ENCODE data around the gene STXBP6. TPM values are rescaled to one million over a fixed set of nuclear protein-coding genes. Genes with fewer than 3 reads are reported as not detected.

The STXBP6 gene
- total and polyA plus RNA-seq, 10 of the 15 experiments (the other 5 are each of a cell fraction or from before 2014, with no cell fraction given), result 1.2 to 47.3 (median 1.9) TPM

GRCh38 chr14:24853446-24853845 lies 196.5 kb downstream of the STXBP6 start:
- ChIA-PET SMC1A (ENCODE audit: uncharacterized antibody, unreplicated experiment) (interaction anchor here (1.9 to 2.3 kb wide), 3 partner anchors 23 to 126 kb away, joined by 5 to 7 read pairs (median 7); no protein-coding TSS in a partner anchor), CTCF (no interaction called here), RAD21 (ENCODE audit: unreplicated experiment) (interaction anchor here (1.1 kb wide), 1 partner anchor 280 kb away, joined by 3 read pairs; no protein-coding TSS in a partner anchor), POLR2A (no interaction called here)
- Histone ChIP-seq H3K9me3 (replicated peaks; ENCODE audit: control insufficient read depth, insufficient read depth, low read length) (no peaks in the 10 kb centered on the region), H3K4me1 (ENCODE audit: control insufficient read depth, insufficient read depth, low read length) (no peaks in the 10 kb centered on the region), H4K20me1 (ENCODE audit: control insufficient read depth, insufficient read depth) (no peaks in the 10 kb centered on the region), H3K4me2 (ENCODE audit: control insufficient read depth, insufficient read depth) (no peak overlapping the region), H3K9ac (ENCODE audit: control insufficient read depth, insufficient read depth, low read length) (no peak overlapping the region), H2AFZ (ENCODE audit: control insufficient read depth, low read depth, low read length) (no peak overlapping the region), H3K79me2 (ENCODE audit: control insufficient read depth, insufficient read depth, low read length) (no peaks in the 10 kb centered on the region), H3K36me3 (ENCODE audit: control insufficient read depth in 2 of 2, insufficient read depth in 2 of 2, low read length in 1 of 2) (peaks cover 0 to 2% of the 10 kb centered on the region in 2 experiments; a peak in 1 of 4 replicates), H3K4me3 (no peak overlapping the region), H3K27me3 (replicated peaks in 1 of 2; ENCODE audit: control insufficient read depth in 2 of 2, insufficient read depth in 2 of 2, low read length in 1 of 2) (no peaks in the 10 kb centered on the region), H3K27ac (ENCODE audit: control insufficient read depth, insufficient read depth) (no peak overlapping the region)
- BruUV-seq (replicated peaks), result no TSS peak
- intact Hi-C loops (cut with micrococcal nuclease; ENCODE audit: unreplicated experiment), result no loop called here
- in situ Hi-C loops (cut with MboI), result no loop called here
- ATAC-seq, result no peak
- FAIRE-seq, result no peak
- 35% methylated on average over 2 of the region's 2 CpGs for WGBS (ENCODE audit: insufficient coverage, insufficient replicate concordance, low lambda C conversion rate, missing lambda C conversion rate)
- TF ChIP-seq HDAC2 (IDR thresholded peaks at IDR 0.05), result no peak
- no peak for TF ChIP-seq RFX5 (IDR thresholded peaks at IDR 0.05; ENCODE audit: low read depth, low read length)
- no peak for TF ChIP-seq CHD4 (IDR thresholded peaks at IDR 0.05)
- TF ChIP-seq MYC (IDR thresholded peaks at IDR 0.05; ENCODE audit: insufficient read depth, insufficient read length, insufficient replicate concordance, low read length, severe bottlenecking), result no peak
- no peak for TF ChIP-seq EZH2 (IDR thresholded peaks at IDR 0.05; ENCODE audit: borderline replicate concordance, control insufficient read depth, low read depth, low read length)
- no peak for TF ChIP-seq EED (IDR thresholded peaks at IDR 0.05; ENCODE audit: low read depth)
- TF ChIP-seq SIN3A (IDR thresholded peaks at IDR 0.05; ENCODE audit: low read depth, low read length), result no peak
- no peak for DNase-seq (ENCODE audit: low read depth, low spot score)
